GM19351 (cell line): ENCODE results near the gene CCDC102B.
A peak's percentile ranks its signal among the peaks of the same experiment; 100 is the strongest.
"Not testable (repeated sequence)": the region's sequence is repeated elsewhere in the genome, so short reads cannot be mapped to it uniquely, and the experiment has no call there.

Experiments used
- ATAC-seq: cut with Tn5 transposase; IDR thresholded peaks from one replicate; pipeline ENCODE4 v1.9.1; 2021; ENCODE audit warnings: mild to moderate bottlenecking, moderate library complexity; ENCODE audit not compliant: unreplicated experiment

The CCDC102B gene

GRCh38 chr18:68893354-68893753 lies 95.5 kb downstream of the CCDC102B start:
- ATAC-seq = no peak

DNA sequence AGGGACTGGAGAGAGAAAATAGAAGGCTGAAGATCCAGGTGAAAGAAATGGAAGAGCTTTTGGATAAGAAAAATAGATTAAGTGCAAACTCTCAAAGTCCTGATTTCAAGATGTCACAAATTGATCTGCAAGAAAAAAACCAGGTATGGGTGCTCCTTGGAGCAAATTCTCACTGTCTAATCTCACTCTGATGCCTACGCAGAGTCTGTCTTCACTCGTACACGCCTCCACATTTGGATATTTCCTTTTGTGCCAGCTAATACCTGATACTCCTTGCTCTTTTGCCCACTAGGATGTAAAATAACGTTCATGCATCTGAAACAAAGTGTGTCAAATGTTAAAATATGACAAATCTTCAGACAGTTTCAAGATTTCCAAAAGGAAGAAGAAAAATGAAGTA lies 99.4 kb downstream of the CCDC102B start:
- no peak for ATAC-seq

- ATAC-seq = no peak
Measured at GRCh38 chr18:68909579-68909978, 111.7 kb downstream of the CCDC102B start.

DNA sequence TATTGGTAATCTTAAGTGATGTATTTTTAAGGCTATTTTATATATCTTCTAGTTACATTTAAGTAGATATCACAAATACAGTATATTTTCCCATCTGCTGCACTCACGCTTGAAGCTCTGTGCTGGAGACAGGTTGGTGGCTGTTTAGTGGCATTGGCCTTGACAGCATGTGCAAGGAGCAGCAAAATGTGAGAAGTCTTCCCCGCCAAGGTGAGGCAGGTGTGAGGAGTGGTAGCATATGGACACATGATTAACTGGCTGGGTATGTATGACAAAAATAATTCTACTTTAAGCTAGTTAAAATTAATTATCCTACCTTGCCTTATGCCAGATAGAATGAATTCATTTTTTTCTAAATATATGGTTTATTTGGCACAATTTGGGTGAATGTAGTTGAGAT lies 117.2 kb downstream of the CCDC102B start:
- ATAC-seq = no peak

DNA sequence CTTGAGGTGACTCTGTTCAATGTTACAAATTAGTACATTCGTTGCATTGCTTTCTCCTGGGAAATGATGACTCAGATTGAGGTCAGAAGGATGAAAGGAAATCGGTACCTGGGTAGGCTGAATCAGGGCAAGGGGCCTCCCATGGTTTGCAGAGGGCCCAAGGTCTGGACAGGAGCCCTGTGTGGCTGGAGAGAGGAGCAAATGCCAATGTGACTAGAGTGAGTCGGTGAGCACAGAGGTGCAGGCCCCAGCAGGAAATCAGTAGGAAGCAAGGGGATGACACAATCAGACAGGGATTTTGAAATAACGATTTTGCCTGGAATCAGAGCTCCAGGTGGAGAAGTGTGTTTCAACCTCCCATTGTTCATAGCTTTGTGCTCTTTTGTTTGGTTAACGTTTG lies 118.9 kb downstream of the CCDC102B start:
- no peak for ATAC-seq

DNA sequence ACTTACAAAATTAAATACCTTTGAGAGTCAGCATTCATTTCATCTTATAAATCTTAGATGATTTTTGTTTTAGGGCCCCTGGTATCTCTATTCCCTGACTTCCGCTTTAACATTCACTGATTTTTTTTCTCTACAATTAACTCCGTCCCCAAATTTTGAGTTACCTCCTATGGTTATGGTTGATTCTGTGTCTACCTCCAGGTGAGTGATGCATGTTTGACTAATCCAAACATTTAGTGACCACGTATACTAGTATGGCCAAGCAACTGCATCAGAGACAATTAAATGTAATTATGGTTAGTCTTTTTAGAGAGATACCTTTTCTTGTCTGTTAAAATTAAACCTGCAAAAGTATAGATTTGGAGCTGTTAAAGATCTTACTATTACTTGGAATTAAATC lies 120.3 kb downstream of the CCDC102B start:
- ATAC-seq = no peak

GRCh38 chr18:68919900-68920299 lies 122.0 kb downstream of the CCDC102B start:
- no peak for ATAC-seq

DNA sequence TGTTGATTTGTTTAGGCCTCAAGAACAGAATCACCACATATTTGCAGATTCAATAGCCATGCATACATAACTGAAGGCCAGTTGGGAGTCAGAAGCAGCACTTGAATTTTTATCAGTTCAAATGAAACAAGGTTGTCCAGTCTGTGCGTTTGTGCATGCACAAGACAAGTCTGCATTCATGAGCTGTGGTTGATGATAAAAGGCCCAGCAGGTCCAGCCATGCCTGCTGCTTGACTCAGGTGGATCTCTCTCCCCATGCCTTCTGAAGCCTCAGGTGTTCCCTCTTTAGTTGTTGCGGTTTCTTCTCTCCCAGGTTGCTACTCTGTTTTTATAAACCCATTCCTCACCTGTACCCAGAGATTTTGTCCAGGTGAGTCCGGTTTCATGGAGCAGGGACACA lies 124.5 kb downstream of the CCDC102B start:
- ATAC-seq = no peak

DNA sequence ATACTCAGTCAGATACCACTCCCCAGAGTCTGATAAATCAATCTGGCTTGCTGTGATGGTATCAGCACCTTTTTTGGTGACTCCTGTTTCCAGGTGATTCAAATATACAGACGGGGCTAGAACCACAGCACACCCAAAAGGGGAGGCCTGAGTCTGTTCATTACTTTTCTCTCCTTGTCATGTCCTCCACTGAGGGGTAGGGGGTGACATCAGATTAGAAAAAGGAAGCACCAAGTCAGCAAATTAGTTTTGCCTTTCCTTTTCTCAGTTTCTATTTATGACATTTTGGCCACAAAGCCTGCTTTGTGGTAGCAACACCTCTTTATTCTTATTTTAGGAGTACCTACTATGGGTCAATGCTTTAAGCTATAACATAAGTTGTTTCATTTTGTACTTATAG lies 127.4 kb downstream of the CCDC102B start:
- peak; percentile 95 for ATAC-seq

DNA sequence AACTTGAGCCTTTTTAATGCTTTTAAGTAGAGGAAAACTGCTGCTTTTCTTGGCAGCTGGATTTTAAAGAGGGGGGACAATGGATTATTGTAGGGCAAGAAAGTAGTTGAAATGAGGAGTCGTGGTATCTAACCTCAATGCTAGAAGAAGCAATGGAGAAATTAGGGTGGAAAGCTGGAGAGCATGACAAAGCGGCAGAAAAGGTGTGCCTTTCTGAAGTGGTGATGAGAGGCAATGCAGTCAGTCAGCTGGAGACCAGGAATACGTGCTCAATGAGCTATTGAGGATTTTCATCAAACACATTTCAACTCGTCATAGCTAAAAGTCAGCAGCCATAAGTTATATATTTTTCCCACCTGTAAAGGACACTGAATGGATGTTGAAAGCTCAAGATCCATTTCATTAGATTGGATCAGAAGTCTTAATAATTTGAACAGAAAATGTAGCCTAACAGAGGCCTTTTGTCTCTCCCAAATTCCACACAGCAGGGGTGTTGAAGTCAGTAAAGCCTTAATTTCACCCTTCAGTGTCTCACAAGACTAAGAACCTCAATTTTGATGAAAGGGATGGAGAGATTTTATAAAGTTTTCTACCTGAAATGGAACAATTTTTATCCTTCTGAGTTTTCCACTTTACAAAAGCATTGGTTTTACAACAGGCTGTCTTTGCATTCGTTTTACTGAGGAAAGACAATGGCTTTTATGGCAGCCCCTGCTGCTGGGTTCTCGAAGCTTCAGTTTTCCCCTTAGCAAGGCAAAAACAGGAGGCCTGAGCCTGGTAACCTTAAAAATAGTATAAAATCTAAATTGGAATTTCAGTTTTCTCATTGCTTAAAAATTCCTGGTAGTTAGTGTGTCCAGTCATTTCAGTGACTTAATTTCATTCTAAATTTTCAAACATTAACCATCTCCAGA lies 131.1 kb downstream of the CCDC102B start:
- ATAC-seq = no peak

DNA sequence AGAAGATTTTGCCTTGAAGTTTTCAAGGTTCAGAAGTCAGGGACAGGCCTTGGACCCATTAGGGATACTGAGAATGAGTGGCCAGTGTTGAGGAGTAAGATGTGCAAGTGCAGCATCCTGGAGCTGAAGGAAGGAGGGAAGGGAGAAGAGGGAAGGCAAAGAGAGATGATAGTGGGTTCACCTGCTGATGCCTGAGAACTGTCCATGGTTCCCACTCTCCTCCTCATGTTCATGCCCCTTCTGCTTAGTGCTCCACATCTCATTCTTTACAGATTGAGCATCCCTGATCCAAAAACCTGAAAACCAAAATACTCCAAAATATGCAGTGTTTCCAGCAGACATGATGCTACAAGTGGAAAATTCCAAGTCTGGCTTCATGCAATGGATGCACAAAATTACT lies 137.8 kb downstream of the CCDC102B start:
- no peak for ATAC-seq

DNA sequence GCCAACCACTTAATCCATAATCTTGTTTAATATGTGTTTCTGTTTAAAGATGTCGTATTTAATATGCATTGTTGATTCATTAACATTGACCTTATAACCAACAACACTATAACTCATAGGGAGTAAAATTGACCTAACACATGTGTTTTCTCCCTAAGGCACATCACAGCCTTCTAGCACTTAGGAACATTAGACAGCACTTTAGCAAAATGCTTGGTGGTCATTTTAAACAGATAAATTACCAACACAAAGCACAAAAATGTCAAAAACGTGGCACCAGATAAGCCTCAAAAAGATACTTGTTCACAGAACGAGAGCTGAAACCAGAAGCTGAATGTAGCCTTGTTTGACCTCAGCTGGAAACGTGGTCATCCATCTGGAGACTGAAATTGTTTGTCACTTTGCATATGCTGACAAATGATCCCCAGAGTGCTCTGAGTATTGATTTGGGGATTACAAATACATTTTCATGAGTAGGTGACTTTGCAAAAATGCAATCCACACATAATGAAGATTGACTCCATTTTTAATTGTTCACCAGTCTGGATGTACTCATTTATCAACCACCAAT lies 139.2 kb downstream of the CCDC102B start:
- ATAC-seq = peak; percentile 66

DNA sequence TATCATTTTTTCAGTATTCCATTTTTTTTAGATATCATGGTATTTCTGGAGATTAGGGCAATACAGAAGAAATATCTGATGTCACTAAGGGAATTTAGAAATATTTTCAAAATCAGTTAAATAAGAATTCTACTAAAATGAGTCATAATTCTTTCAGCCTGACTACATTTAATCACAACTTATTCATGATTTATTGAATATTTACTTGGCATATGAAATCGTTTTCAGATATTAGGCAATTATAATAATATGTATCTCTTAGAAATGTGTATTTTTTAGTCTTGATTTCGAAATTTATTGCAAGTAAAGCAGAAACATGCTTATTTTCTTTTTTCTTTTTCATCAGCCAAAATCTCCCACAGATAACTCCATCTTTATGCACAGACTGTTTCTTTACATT lies 142.2 kb downstream of the CCDC102B start:
- ATAC-seq = no peak

DNA sequence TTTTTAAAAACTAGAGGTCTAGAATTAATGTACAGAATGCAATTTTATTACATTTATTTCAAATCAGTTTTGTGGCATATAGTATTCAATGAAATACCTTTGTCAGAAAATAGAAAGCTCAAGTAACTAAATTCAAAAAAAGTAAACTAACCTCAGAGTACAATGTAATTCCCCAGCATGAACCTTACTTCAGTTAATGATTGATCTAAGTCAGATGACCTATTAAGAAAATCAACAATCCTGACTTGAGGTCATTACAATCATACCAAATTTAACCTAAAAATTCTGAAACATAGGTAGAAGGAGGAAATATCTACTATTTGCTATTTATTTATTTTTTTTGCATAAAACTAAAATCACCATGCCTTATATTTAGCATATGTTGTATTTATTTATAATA lies 142.9 kb downstream of the CCDC102B start:
- no peak for ATAC-seq

DNA sequence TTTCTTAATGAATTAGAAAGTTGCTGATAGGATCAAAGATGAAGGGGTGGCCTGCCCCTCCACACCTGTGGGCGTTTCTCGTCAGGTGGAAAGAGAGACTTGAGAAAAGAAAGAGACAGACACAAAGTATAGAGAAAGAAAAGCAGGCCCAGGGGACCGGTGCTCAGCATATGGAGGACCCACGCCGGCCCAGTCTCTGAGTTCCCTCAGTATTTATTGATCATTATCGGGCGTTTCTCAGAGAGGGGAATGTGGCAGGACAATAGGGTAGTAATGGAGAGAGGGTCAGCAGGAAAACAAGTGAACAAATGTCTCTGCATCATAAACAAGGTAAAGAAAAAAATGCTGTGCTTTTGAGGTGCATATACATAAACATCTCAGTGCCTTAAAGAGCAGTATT lies 144.3 kb downstream of the CCDC102B start:
- ATAC-seq = no peak

- ATAC-seq = not testable (repeated sequence)
Measured at GRCh38 chr18:68943861-68944260, 146.0 kb downstream of the CCDC102B start.

DNA sequence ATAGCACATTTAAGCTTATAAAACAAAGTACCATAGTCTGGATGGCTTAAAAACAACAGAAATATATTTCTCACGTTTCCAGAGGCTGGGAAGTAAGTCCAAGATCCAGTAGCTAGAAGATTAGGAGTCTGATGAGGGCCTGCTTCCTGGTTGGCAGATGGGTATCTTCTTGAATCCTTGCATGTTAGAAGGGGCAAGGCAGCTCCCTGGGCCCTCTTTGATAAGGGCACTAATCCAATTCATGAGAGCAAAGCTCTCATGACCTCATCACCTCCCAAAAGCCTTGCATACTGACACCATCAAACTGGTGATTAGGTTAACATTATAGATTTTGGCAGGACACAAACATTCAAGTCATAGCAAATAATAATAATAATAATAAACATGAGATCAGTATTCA lies 146.4 kb downstream of the CCDC102B start:
- no peak for ATAC-seq

DNA sequence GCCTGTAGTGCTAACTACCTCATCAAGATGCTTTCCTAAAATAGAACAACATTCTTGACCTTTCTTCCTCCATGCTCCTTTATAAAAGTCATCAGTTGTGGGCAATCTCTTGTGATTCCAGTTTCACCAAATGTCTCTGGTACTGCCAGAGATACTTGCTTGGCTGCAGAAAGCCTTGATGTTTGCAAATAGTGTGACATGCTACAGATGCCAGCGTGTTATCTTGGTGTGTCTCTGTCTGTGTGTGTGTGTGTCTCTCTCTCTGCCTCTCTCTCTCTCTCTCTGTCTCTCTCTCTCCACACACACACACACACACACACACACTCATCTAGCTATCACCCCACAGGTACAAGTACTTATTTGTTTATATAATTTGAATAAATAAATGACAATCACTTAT lies 146.9 kb downstream of the CCDC102B start:
- ATAC-seq = no peak

DNA sequence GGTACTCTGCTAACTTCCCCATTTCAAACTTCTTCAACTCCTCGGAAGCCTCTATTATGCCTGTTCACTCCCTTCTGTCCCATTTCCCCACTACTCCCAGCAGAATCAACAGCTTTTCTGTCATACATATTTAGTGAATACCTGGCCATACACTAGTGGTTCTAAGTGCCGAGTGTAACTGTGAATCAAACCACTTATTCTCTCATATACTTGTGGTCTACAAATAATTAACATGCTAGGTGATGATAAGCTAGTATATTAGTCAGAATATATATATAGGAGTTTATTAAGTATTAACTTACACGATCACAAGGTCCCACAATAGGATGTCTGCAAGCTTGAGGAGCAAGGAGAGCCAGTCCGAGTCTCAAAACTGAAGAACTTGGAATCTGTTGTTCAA lies 150.7 kb downstream of the CCDC102B start:
- ATAC-seq = no peak

DNA sequence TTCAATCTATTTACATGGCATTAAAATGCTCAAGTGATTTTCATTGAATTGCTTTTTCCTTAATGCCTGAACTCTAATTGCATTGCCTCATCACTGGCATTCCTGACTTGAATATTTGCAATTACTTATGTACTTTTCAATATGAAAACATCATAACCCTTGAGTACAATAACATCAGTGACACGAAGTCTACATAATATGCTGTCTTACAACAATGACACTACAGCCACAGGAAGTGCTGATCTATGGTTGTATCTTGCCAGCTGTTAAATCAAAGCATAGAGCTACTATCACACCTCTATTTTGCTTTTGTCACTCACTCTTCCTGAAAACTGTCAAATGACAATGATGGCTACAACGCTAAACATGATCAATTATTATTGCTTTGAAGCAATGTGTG lies 156.9 kb downstream of the CCDC102B start:
- ATAC-seq = no peak

- ATAC-seq = no peak
Measured at GRCh38 chr18:68956650-68957049, 158.8 kb downstream of the CCDC102B start.

DNA sequence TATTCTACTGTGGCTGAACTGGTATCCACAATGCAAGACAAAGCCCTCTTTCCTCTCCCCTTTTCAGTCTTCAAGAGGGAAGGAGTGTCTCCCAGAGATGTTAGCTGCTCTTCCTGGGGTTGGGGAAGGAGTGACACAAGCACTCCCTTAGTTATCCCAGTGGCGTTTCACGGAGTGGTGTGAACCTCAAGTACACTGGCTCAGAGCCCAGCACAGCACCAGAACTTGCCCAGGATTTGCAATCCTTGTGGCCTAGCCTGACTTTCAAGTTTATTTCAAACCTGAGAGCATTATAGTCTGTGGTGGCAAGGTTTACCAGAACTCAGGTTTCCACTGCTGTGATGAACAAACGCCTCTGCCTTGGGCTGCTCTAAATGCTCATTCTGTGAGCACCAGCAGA lies 162.5 kb downstream of the CCDC102B start:
- ATAC-seq = no peak

- ATAC-seq = no peak
Measured at GRCh38 chr18:68962623-68963022, 164.7 kb downstream of the CCDC102B start.
